Measurements from ENCODE around the gene DOCK6. TPM values are rescaled to one million over a fixed set of nuclear protein-coding genes. Genes with fewer than 3 reads are reported as not detected.
A peak's percentile ranks its signal among the peaks of the same experiment; 100 is the strongest.

Gene DOCK6
- total and polyA plus RNA-seq, 12 donors, result 27.6 to 73.3 (median 40.2) TPM

DNA sequence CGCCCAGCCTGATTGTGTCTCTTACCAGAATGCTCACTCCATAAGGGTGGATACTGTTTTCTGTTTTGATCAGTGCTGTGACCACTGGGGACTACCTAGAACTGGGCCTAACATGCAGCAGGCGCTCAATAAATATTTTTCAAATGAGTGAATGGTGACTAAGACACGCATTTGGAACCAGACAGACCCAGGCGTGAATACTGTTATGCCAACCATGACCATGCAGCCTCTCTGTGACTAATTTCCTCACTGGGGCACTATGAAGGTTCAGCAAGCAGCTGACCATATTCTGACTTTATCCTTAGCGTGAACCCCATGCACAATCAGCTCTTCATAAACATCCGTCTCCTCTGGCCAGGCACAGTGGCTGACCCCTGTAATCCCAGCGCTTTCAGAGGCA, 93.8 kb downstream of the DOCK6 start:
- TF ChIP-seq, protein P1, sequence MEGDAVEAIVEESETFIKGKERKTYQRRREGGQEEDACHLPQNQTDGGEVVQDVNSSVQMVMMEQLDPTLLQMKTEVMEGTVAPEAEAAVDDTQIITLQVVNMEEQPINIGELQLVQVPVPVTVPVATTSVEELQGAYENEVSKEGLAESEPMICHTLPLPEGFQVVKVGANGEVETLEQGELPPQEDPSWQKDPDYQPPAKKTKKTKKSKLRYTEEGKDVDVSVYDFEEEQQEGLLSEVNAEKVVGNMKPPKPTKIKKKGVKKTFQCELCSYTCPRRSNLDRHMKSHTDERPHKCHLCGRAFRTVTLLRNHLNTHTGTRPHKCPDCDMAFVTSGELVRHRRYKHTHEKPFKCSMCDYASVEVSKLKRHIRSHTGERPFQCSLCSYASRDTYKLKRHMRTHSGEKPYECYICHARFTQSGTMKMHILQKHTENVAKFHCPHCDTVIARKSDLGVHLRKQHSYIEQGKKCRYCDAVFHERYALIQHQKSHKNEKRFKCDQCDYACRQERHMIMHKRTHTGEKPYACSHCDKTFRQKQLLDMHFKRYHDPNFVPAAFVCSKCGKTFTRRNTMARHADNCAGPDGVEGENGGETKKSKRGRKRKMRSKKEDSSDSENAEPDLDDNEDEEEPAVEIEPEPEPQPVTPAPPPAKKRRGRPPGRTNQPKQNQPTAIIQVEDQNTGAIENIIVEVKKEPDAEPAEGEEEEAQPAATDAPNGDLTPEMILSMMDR (IDR thresholded peaks at IDR 0.05), result no peak
- Histone ChIP-seq H3K9me3 (no peaks in the 10 kb centered on the region), H3K36me3 (peaks cover 14 to 93% (median 78%) of the 10 kb centered on the region in 9 donors), H3K4me3 (no peak overlapping the region), H3K4me1 (peaks cover 8 to 43% (median 31%) of the 10 kb centered on the region in 9 donors), H3K27me3 (no peaks in the 10 kb centered on the region), H3K27ac (peak overlapping the region in 3 of 10 donors; percentile 15 to 41 (median 16))
- DNase-seq (no peak), ATAC-seq (no peak)
- 94 to 95% methylated on average over 7 of the region's 7 CpGs for WGBS, 2 donors
- intact Hi-C loops (cut with DNase I), result no loop called here

DNA sequence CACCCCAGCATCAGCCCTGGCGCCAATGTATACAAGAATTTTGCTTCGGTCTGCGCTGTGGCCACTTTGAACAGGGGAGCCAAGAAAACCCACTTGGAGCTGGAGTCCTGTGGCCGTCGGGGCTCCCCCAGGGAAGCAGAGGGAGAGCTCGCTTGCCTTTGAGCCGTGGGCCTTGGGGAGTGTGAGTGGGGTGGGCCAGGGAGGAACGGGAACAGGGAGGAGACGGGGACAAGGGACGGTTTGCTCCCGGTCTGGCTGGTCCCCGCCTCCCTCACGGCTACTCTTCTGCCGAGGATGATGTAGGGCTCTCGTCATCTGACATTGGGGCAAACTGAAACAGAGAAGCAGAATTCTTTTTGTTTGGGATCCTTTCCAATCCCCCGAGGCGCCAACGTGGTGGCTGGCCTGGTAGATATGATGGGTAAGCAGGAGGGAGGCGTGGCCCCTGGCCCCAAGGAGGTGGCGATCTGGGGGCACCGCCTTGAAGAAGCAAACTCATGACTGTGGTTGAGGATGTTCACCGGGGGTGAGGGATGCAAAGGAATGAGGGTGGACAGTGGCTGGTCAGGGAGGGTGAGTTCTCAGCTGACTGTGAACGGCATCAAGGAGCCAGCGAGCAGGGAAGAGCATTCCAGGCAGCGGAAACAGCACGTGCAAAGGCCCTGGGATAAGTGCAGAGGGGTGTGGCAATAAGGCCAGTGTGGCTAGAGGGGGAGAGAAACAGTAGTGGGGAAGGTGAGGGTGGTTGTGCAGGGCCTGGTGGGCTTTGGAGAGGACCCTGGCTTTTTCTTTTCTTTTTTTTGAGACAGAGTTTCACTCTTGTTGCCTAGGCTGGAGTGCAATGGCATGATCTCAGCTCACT, 95.8 kb downstream of the DOCK6 start:
- Histone ChIP-seq H3K4me1 (peaks cover 8 to 46% (median 31%) of the 10 kb centered on the region in 9 donors), H3K9me3 (peaks cover 0 to under 1% (median 0%) of the 10 kb centered on the region in 11 donors), H3K27me3 (no peaks in the 10 kb centered on the region), H3K4me3 (no peak overlapping the region), H3K36me3 (peaks cover 4 to 76% (median 58%) of the 10 kb centered on the region in 9 donors), H3K27ac (peak overlapping the region; percentile 36 to 91 (median 83))
- TF ChIP-seq, protein P1 (IDR thresholded peaks at IDR 0.05), result no peak
- peak in 1 of 2 donors; percentile 64 for DNase-seq
- peak in 7 of 8 donors; percentile 15 to 58 (median 31) for ATAC-seq
- 69 to 75% methylated on average over 26 of the region's 26 CpGs for WGBS, 2 donors
- intact Hi-C loops (cut with DNase I), result no loop called here

DNA sequence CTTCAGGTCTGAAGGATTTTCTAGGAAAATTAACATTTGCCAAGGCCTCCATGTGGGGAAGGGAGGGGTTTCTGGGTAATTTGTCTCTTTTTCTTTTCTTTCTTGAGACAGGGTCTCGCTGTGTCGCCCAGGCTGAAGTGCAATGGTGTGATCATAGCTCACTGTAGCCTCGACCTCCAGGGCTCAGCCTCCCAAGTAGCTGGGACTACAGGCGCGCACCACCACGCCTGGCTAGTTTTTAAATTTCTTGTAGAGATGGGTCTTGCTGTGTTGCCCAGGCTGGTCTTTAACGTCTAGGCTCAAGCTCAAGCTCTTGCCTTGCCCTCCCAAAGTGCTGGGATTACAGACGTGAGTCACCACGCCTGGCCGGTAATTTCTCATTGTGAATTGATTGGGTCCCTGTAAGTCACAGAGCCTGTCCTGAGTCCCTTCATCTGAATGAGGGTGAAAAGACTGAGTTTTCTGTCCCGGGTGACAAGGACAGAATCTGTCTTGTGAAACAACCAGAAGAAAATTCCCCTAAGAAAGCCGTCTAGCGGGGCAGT, 96.8 kb downstream of the DOCK6 start:
- intact Hi-C loops (cut with DNase I), result loop anchor here in 1 of 10 donors (2.0 kb wide), 2 partner anchors 23 to 25 kb away; no protein-coding TSS in a partner anchor
- H3K4me1 ChIP-seq, result peaks cover 8 to 43% (median 31%) of the 10 kb centered on the region in 9 donors
- DNase-seq (no peak), ATAC-seq (peak in 3 of 8 donors; percentile 1 to 12 (median 10))
- TF ChIP-seq, protein P1 (IDR thresholded peaks at IDR 0.05), result no peak
- peak overlapping the region; percentile 70 to 91 (median 83) for H3K27ac ChIP-seq
- peak overlapping the region in 1 of 10 donors; percentile 11 for H3K4me3 ChIP-seq
- H3K9me3 ChIP-seq, result peaks cover 0 to 10% (median 0%) of the 10 kb centered on the region in 11 donors
- H3K36me3 ChIP-seq, result peaks cover 4 to 66% (median 50%) of the 10 kb centered on the region in 9 donors
- 78 to 80% methylated on average over 13 of the region's 13 CpGs for WGBS, 2 donors
- H3K27me3 ChIP-seq, result no peaks in the 10 kb centered on the region

DNA sequence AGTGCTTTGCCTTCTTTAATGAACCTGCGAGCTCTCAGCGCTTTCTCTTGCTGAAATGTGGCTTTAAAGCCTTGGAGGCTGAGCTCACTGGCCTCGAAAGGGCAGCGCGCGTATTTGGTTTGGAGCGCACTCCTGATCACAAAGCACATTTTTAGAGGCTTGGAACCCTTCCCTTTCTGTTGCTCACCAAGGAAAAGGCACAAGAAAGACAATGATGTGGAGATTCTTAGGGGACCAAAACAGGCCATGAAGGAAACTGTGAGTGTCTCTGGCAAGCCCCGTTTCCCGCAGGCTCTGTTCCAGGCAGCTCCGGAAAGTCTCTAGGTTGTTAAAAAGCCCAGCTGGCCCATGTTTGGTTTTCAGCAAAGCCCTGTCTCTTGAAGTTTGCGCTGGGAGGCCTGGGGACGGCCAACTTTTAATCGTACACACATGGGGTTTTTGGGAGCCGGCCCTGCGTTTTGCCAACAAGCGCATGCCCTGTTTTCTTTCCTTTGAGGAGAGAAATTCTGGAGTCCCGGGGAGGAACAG, 97.4 kb downstream of the DOCK6 start:
- intact Hi-C loops (cut with DNase I), result loop anchor here in 1 of 10 donors (2.0 kb wide), 2 partner anchors 22 to 26 kb away; no protein-coding TSS in a partner anchor
- WGBS, 2 donors, result 28 to 45% methylated on average over 17 of the region's 17 CpGs
- Histone ChIP-seq H3K27me3 (no peaks in the 10 kb centered on the region), H3K36me3 (peaks cover 4 to 60% (median 44%) of the 10 kb centered on the region in 9 donors), H3K27ac (peak overlapping the region; percentile 70 to 91 (median 83)), H3K9me3 (peaks cover 0 to 15% (median 0%) of the 10 kb centered on the region in 11 donors), H3K4me3 (peak overlapping the region in 2 of 10 donors; percentile 11), H3K4me1 (peaks cover 11 to 46% (median 35%) of the 10 kb centered on the region in 9 donors)
- ATAC-seq, result peak; percentile 61 to 87 (median 76)
- DNase-seq, result peak; percentile 80 to 87
- TF ChIP-seq, protein P1 (IDR thresholded peaks at IDR 0.05), result no peak
